WTC11 (cell line): ENCODE measurements around the gene GRIK5. TPM values are rescaled to one million over a fixed set of nuclear protein-coding genes. Genes with fewer than 3 reads are reported as not detected.

Experiments
- ATAC-seq: fragments of 200-7000 bp; cut with Tn5 transposase; 2 replicates; pipeline ENCODE4 v1.10.0; 2021; ENCODE audit warnings: mild to moderate bottlenecking, moderate library complexity
- CTCF ChIA-PET: fragments of 300-600 bp; sonication (Branson Sonifier 250); formaldehyde crosslinking; loops from one replicate; lab custom pipeline; 2021; ENCODE audit warnings: antibody characterized with exemption; lab: Charles Lee
- POLR2A ChIA-PET: fragments of 350-600 bp; sonication (Branson Sonifier 250); formaldehyde crosslinking; loops from one replicate; lab custom pipeline; 2021; ENCODE audit warnings: antibody characterized with exemption; lab: Charles Lee
- DNase-seq: peaks from one replicate; pipeline ENCODE4 v3.0.0; 2021; ENCODE audit warnings: low spot score
- H3K27ac Mint-ChIP-seq: 2 replicates; pipeline ENCODE4 v1.8.0; 2021; ENCODE audit warnings: mixed read lengths
- H3K27me3 Mint-ChIP-seq: 2 replicates; pipeline ENCODE4 v1.8.0; 2021; ENCODE audit warnings: low read depth, mild to moderate bottlenecking, moderate library complexity, mixed read lengths
- H3K36me3 Mint-ChIP-seq: 2 replicates; pipeline ENCODE4 v1.8.0; 2021; ENCODE audit warnings: mixed read lengths
- H3K4me1 Mint-ChIP-seq: 2 replicates; pipeline ENCODE4 v1.8.0; 2022; ENCODE audit warnings: mixed read lengths
- H3K4me3 Mint-ChIP-seq: 2 replicates; pipeline ENCODE4 v1.8.0; 2021; ENCODE audit warnings: mild to moderate bottlenecking, moderate library complexity, mixed read lengths
- H3K9me3 Mint-ChIP-seq: 2 replicates; pipeline ENCODE4 v1.8.0; 2021; ENCODE audit warnings: mixed read lengths
- ESRRA ChIP-seq: sonication (generic); formaldehyde crosslinking; IDR thresholded peaks from 2 replicates; pipeline ENCODE4 v1.8.1; 2022; ENCODE audit warnings: mild to moderate bottlenecking, missing genetic modification reagents, borderline replicate concordance
- FOXP1 ChIP-seq: sonication (generic); formaldehyde crosslinking; IDR thresholded peaks from 2 replicates; pipeline ENCODE4 v1.8.0; 2022; ENCODE audit warnings: missing genetic modification reagents, mild to moderate bottlenecking, moderate library complexity, borderline replicate concordance
- GABPB1 ChIP-seq: sonication (generic); formaldehyde crosslinking; IDR thresholded peaks from 2 replicates; pipeline ENCODE4 v1.8.1; 2023; ENCODE audit warnings: mild to moderate bottlenecking, missing genetic modification reagents
- KAT7 ChIP-seq: sonication (generic); formaldehyde crosslinking; IDR thresholded peaks from 2 replicates; pipeline ENCODE4 v1.8.1; 2023; ENCODE audit warnings: missing genetic modification reagents, mild to moderate bottlenecking, borderline replicate concordance
- MYBL2 ChIP-seq: sonication (generic); formaldehyde crosslinking; IDR thresholded peaks from 2 replicates; pipeline ENCODE4 v1.8.1; 2023; ENCODE audit warnings: mild to moderate bottlenecking, moderate library complexity, missing genetic modification reagents
- TEAD4 ChIP-seq: sonication (generic); formaldehyde crosslinking; IDR thresholded peaks from 2 replicates; pipeline ENCODE4 v1.8.0; 2022; ENCODE audit warnings: mild to moderate bottlenecking, missing genetic modification reagents
- ZNF219 ChIP-seq: sonication (generic); formaldehyde crosslinking; IDR thresholded peaks from 2 replicates; pipeline ENCODE4 v1.8.0; 2023; ENCODE audit warnings: missing genetic modification reagents, mild to moderate bottlenecking, borderline replicate concordance
- ZNF232 ChIP-seq: sonication (generic); formaldehyde crosslinking; IDR thresholded peaks from 2 replicates; pipeline ENCODE4 v1.8.0; 2022; ENCODE audit warnings: mild to moderate bottlenecking, missing genetic modification reagents
- ZNF263 ChIP-seq: sonication (generic); formaldehyde crosslinking; IDR thresholded peaks from 2 replicates; pipeline ENCODE4 v1.8.1; 2022; ENCODE audit warnings: low read depth, mild to moderate bottlenecking, moderate library complexity, missing genetic modification reagents
- ZNF416 ChIP-seq: fragments of 250-450 bp; sonication (Bioruptor Pico); IDR thresholded peaks from 2 replicates; pipeline ENCODE4 v1.9.0; 2021; ENCODE audit warnings: mild to moderate bottlenecking, inconsistent platforms
- ZNF423 ChIP-seq: fragments of 250-450 bp; sonication (Bioruptor Pico); IDR thresholded peaks from 2 replicates; pipeline ENCODE4 v2.1.2; 2022; ENCODE audit warnings: mild to moderate bottlenecking, moderate library complexity
- total RNA-seq: library from RNA; stranded (reverse); gene quantifications from 3 replicates; pipeline ENCODE4 v1.2.3, GENCODE V29; 2021
- TF ChIP-seq, protein P1 (sequence below): fragments of 200-600 bp; IDR thresholded peaks from 2 replicates; pipeline ENCODE4 v1.8.0; 2022; ENCODE audit warnings: antibody characterized with exemption
- TF ChIP-seq, protein P2 (sequence below): sonication (generic); formaldehyde crosslinking; conservative IDR thresholded peaks from 2 replicates; pipeline ENCODE4 v1.8.1; 2023; ENCODE audit warnings: mild to moderate bottlenecking, low read depth, missing genetic modification reagents, moderate library complexity
- TF ChIP-seq, protein P3 (sequence below): sonication (generic); formaldehyde crosslinking; IDR thresholded peaks from 2 replicates; pipeline ENCODE4 v1.8.1; 2022; ENCODE audit warnings: missing genetic modification reagents, borderline replicate concordance
- TF ChIP-seq, protein P4 (sequence below): fragments of 250-450 bp; sonication (Bioruptor Pico); IDR thresholded peaks from 2 replicates; pipeline ENCODE4 v1.9.0; 2021; ENCODE audit warnings: mild to moderate bottlenecking
- TF ChIP-seq, protein P5 (sequence below): sonication (generic); formaldehyde crosslinking; IDR thresholded peaks from 2 replicates; pipeline ENCODE4 v1.8.0; 2022; ENCODE audit warnings: missing genetic modification reagents

Gene GRIK5
- total RNA-seq, 1 experiment from 2014 or later, result 52.3 TPM

DNA sequence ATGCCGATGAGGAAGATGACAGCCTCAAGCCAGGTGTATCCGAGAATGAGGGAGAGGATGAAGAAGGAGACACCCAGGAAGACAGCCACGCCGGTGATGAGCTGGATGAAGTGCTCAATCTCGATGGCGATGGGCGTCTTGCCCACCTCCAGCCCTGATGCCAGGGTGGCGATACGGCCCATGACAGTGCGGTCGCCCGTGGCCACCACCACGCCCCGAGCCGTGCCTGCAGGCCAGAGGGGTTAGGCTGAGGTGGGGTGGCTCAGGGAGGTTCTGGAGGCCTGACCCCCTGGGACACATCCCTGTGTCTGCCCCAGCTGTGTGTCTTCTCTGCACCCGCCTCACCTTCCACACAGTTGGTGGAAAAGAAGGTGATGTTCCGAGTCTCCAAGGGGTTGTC, 85.0 kb downstream of the GRIK5 start:
- POLR2A ChIA-PET, result no interaction called here
- H3K27me3 Mint-ChIP-seq, result no peaks in the 10 kb centered on the region
- CTCF ChIA-PET, result no interaction called here
- H3K36me3 Mint-ChIP-seq, result peaks cover 12% of the 10 kb centered on the region
- DNase-seq, result no peak
- H3K27ac Mint-ChIP-seq, result no peak overlapping the region
- no peak for TF ChIP-seq ESRRA (CRISPR knock-in tag)
- H3K9me3 Mint-ChIP-seq, result no peaks in the 10 kb centered on the region
- ATAC-seq, result no peak
- H3K4me1 Mint-ChIP-seq, result no peaks in the 10 kb centered on the region
- no peak overlapping the region for H3K4me3 Mint-ChIP-seq

DNA sequence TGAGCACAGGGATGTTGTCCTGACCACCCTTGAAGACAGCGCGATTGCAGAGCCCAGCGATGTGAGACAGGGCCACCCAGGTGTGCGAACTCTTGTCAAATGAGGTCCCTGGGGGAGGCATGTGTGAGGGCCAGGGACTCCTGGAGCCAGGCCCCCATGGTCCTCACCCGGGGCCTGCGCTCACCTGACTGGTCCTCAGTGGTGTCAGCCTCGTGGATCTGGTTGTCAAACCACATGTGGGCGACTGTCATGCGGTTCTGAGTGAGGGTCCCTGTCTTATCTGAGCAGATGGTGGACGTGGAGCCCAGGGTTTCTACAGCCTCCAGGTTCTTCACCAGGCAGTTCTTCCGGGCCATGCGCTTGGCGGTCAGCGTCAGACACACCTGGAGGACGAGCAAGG, 88.3 kb downstream of the GRIK5 start:
- H3K9me3 Mint-ChIP-seq, result no peaks in the 10 kb centered on the region
- no peak overlapping the region for H3K4me3 Mint-ChIP-seq
- CTCF ChIA-PET, result no interaction called here
- peaks cover 8% of the 10 kb centered on the region for H3K36me3 Mint-ChIP-seq
- no peak for DNase-seq
- no peaks in the 10 kb centered on the region for H3K27me3 Mint-ChIP-seq
- TF ChIP-seq ZNF423 (CRISPR knock-in tag), result no peak
- TF ChIP-seq, protein P1, sequence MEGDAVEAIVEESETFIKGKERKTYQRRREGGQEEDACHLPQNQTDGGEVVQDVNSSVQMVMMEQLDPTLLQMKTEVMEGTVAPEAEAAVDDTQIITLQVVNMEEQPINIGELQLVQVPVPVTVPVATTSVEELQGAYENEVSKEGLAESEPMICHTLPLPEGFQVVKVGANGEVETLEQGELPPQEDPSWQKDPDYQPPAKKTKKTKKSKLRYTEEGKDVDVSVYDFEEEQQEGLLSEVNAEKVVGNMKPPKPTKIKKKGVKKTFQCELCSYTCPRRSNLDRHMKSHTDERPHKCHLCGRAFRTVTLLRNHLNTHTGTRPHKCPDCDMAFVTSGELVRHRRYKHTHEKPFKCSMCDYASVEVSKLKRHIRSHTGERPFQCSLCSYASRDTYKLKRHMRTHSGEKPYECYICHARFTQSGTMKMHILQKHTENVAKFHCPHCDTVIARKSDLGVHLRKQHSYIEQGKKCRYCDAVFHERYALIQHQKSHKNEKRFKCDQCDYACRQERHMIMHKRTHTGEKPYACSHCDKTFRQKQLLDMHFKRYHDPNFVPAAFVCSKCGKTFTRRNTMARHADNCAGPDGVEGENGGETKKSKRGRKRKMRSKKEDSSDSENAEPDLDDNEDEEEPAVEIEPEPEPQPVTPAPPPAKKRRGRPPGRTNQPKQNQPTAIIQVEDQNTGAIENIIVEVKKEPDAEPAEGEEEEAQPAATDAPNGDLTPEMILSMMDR, result no peak
- no peak for TF ChIP-seq ZNF416 (CRISPR knock-in tag)
- TF ChIP-seq TEAD4 (CRISPR knock-in tag), result no peak
- TF ChIP-seq, protein P2, sequence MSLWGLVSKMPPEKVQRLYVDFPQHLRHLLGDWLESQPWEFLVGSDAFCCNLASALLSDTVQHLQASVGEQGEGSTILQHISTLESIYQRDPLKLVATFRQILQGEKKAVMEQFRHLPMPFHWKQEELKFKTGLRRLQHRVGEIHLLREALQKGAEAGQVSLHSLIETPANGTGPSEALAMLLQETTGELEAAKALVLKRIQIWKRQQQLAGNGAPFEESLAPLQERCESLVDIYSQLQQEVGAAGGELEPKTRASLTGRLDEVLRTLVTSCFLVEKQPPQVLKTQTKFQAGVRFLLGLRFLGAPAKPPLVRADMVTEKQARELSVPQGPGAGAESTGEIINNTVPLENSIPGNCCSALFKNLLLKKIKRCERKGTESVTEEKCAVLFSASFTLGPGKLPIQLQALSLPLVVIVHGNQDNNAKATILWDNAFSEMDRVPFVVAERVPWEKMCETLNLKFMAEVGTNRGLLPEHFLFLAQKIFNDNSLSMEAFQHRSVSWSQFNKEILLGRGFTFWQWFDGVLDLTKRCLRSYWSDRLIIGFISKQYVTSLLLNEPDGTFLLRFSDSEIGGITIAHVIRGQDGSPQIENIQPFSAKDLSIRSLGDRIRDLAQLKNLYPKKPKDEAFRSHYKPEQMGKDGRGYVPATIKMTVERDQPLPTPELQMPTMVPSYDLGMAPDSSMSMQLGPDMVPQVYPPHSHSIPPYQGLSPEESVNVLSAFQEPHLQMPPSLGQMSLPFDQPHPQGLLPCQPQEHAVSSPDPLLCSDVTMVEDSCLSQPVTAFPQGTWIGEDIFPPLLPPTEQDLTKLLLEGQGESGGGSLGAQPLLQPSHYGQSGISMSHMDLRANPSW (CRISPR knock-in tag), result no peak
- no peak for TF ChIP-seq ZNF263
- no peak for TF ChIP-seq GABPB1 (CRISPR knock-in tag)
- no peaks in the 10 kb centered on the region for H3K4me1 Mint-ChIP-seq
- no peak overlapping the region for H3K27ac Mint-ChIP-seq
- no peak for ATAC-seq
- POLR2A ChIA-PET, result no interaction called here

DNA sequence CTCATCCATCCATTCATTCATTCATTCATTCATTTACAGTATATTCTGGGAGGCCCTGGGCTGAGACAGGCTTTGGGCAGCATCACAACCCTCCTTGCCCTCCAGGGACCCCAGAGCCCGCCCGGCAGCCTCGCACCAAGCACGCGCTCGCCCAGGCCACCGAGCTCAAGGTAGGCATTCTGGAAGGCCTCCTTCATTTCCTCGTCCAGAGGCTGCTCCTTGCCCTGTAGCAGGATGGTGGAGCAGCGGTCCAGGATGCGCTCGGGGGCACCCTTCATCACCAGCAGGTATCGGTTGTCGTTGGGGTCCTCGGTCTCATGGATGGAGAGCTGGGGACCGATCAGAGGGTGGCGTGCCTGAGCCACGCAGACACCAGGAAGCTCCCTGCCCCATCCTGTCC, 91.5 kb downstream of the GRIK5 start:
- Mint-ChIP-seq H3K36me3 (peaks cover 8% of the 10 kb centered on the region), H3K27ac (no peak overlapping the region), H3K9me3 (no peaks in the 10 kb centered on the region), H3K4me3 (no peak overlapping the region), H3K4me1 (no peaks in the 10 kb centered on the region), H3K27me3 (no peaks in the 10 kb centered on the region)
- DNase-seq (no peak), ATAC-seq (no peak)
- POLR2A ChIA-PET, result no interaction called here
- CTCF ChIA-PET, result interaction anchor here (1.4 to 1.5 kb wide), 2 partner anchors 50 to 56 kb away, joined by 4 read pairs; no protein-coding TSS in a partner anchor
- TF ChIP-seq ZNF219 (CRISPR knock-in tag) (no peak), MYBL2 (CRISPR knock-in tag) (no peak), KAT7 (CRISPR knock-in tag) (no peak), ZNF232 (CRISPR knock-in tag) (no peak), FOXP1 (CRISPR knock-in tag) (no peak)
- TF ChIP-seq, protein P3, sequence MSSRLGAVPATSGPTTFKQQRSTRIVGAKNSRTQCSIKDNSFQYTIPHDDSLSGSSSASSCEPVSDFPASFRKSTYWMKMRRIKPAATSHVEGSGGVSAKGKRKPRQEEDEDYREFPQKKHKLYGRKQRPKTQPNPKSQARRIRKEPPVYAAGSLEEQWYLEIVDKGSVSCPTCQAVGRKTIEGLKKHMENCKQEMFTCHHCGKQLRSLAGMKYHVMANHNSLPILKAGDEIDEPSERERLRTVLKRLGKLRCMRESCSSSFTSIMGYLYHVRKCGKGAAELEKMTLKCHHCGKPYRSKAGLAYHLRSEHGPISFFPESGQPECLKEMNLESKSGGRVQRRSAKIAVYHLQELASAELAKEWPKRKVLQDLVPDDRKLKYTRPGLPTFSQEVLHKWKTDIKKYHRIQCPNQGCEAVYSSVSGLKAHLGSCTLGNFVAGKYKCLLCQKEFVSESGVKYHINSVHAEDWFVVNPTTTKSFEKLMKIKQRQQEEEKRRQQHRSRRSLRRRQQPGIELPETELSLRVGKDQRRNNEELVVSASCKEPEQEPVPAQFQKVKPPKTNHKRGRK (CRISPR knock-in tag), result no peak
- TF ChIP-seq, protein P4, sequence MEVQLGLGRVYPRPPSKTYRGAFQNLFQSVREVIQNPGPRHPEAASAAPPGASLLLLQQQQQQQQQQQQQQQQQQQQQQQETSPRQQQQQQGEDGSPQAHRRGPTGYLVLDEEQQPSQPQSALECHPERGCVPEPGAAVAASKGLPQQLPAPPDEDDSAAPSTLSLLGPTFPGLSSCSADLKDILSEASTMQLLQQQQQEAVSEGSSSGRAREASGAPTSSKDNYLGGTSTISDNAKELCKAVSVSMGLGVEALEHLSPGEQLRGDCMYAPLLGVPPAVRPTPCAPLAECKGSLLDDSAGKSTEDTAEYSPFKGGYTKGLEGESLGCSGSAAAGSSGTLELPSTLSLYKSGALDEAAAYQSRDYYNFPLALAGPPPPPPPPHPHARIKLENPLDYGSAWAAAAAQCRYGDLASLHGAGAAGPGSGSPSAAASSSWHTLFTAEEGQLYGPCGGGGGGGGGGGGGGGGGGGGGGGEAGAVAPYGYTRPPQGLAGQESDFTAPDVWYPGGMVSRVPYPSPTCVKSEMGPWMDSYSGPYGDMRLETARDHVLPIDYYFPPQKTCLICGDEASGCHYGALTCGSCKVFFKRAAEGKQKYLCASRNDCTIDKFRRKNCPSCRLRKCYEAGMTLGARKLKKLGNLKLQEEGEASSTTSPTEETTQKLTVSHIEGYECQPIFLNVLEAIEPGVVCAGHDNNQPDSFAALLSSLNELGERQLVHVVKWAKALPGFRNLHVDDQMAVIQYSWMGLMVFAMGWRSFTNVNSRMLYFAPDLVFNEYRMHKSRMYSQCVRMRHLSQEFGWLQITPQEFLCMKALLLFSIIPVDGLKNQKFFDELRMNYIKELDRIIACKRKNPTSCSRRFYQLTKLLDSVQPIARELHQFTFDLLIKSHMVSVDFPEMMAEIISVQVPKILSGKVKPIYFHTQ (CRISPR knock-in tag), result no peak
- TF ChIP-seq, protein P5, sequence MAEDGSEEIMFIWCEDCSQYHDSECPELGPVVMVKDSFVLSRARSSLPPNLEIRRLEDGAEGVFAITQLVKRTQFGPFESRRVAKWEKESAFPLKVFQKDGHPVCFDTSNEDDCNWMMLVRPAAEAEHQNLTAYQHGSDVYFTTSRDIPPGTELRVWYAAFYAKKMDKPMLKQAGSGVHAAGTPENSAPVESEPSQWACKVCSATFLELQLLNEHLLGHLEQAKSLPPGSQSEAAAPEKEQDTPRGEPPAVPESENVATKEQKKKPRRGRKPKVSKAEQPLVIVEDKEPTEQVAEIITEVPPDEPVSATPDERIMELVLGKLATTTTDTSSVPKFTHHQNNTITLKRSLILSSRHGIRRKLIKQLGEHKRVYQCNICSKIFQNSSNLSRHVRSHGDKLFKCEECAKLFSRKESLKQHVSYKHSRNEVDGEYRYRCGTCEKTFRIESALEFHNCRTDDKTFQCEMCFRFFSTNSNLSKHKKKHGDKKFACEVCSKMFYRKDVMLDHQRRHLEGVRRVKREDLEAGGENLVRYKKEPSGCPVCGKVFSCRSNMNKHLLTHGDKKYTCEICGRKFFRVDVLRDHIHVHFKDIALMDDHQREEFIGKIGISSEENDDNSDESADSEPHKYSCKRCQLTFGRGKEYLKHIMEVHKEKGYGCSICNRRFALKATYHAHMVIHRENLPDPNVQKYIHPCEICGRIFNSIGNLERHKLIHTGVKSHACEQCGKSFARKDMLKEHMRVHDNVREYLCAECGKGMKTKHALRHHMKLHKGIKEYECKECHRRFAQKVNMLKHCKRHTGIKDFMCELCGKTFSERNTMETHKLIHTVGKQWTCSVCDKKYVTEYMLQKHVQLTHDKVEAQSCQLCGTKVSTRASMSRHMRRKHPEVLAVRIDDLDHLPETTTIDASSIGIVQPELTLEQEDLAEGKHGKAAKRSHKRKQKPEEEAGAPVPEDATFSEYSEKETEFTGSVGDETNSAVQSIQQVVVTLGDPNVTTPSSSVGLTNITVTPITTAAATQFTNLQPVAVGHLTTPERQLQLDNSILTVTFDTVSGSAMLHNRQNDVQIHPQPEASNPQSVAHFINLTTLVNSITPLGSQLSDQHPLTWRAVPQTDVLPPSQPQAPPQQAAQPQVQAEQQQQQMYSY (CRISPR knock-in tag), result no peak
